GM10847 (cell line): ENCODE data around the gene GUCY2D.

Source experiments
- POLR2A ChIP-seq: IDR thresholded peaks from 2 replicates; pipeline ENCODE4 v1.6.1; 2011; ENCODE audit not compliant: insufficient read length; ENCODE audit errors: extremely low read depth

The GUCY2D gene

DNA sequence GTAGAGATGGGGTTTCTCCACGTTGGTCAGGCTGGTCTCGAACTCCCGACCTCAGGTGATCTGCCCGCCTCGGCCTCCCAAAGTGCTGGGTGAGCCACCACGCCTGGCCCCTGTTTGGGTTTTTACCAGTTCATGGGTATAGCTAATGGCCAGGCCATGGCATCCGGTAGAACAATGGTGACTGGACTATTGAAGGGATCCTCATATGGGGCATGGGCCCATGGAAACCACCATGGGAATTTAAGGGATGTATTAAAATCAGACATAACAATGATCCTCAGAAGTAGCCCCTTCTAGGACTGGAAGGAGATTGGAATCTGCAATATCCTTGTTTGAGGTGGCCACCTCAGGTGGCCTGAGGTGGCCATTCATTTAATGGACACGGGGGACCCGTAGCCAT is 17.5 kb upstream of the GUCY2D start:
- TF ChIP-seq POLR2A = no peak

DNA sequence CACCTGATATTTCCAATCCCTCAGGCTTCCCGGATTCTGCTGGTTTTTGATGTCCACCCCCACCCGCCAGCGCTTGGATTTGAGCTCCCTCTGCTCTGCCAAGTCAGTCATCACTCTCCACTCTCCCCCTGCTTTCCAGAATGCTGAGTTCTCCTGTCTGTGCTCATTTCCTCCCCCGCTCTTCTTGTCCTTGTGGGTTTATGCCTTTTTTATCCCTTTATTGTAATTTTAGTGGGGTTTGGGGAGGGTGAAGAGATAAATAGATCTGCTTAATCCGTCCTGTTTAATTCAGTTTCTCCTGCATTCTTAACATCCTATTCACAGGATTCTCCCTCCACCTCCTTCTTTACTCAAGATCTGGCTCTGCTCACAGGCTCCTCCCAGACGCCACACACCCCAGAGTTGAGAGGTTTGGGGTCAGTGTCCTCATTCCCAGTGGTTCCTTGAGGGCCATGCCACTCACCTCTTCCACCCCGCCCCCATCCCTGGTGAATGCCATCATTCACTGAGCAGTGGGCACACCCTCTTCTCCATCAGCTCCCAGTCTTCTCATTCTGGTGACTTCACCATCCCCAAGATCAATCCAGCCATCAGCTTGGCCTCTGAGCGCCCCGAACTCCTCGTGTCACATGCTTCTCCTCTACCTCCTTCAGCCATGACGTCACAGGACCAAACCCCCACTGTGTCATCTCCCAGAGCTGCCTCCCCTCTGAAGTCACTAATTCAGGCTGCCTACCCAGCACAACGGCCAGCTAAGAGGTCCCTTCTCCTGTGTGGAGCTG is 15.1 kb upstream of the GUCY2D start:
- TF ChIP-seq POLR2A = no peak

DNA sequence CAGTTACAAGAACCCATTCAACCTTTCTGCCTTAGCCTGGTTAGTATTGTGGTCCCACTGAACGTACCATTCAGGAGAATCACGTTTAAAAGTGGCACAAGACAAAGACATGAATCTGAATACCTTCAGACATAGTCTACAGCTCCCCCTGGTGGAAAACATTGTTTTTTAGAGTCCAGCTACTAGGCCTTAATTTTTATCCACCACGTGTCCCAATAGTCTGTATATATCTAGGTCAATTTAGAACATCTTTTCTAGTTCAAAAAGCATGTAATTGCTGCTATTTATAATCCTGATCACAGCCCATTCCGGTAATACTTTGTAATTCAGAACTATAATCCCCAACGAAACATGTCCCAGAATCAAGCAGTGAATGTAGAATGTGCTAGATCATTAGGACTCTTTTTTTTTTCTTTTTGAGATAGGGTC is 13.7 kb upstream of the GUCY2D start:
- no peak for TF ChIP-seq POLR2A

- TF ChIP-seq POLR2A = peak; percentile 43
Observed at GRCh38 chr17:7989781-7990655, 12.4 kb upstream of the GUCY2D start.

DNA sequence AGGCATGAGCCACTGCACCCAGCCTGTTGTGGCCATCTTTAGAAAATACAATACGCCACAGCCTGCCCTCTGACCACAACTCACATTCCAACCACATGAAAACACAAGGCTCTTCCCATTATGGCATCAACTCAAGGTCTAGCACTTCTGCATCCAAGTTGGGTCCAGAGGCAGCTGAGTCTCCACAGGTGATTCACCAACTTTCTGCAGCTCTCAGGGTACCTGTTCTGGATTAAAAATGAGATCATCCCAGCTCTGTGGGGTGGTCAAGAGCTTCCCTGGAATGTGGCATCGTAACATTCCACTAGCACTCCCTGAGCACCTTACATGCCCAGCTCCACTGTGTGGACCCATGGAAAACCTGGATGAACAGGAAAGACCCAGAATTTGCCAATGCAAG is 9.9 kb upstream of the GUCY2D start:
- no peak for TF ChIP-seq POLR2A

GRCh38 chr17:7992924-7993323 is 9.5 kb upstream of the GUCY2D start:
- TF ChIP-seq POLR2A = no peak

DNA sequence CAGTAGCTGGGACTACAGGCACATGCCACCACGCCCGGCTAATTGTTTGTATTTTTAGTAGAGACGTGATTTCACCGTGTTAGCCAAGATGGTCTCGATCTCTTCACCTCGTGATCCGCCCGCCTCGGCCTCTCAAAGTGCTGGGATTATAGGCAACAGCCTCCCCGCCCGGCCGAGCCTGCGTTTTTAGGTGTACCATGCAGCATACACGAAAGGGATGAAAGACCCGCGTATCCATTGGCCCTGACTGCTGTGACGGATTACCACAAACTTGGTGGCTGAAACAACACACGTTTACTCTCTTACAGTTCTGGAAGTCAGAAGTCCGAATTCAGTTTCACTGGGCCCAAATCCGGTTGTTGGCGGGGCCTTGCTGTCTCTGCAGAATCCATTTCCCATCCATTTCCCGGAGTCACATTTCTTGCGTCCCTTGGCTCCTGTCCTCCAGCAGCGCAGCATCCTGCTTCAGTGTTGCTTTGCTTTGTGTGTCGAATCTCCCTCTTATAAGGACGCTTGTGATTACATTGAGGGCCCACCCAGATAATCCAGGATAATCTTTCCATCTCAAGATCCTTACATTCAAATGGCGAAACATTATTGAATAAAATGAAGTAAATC is 8.3 kb upstream of the GUCY2D start:
- no peak for TF ChIP-seq POLR2A

GRCh38 chr17:7995724-7996123 is 6.7 kb upstream of the GUCY2D start:
- TF ChIP-seq POLR2A = no peak

GRCh38 chr17:7997186-7997585 is 5.2 kb upstream of the GUCY2D start:
- no peak for TF ChIP-seq POLR2A

DNA sequence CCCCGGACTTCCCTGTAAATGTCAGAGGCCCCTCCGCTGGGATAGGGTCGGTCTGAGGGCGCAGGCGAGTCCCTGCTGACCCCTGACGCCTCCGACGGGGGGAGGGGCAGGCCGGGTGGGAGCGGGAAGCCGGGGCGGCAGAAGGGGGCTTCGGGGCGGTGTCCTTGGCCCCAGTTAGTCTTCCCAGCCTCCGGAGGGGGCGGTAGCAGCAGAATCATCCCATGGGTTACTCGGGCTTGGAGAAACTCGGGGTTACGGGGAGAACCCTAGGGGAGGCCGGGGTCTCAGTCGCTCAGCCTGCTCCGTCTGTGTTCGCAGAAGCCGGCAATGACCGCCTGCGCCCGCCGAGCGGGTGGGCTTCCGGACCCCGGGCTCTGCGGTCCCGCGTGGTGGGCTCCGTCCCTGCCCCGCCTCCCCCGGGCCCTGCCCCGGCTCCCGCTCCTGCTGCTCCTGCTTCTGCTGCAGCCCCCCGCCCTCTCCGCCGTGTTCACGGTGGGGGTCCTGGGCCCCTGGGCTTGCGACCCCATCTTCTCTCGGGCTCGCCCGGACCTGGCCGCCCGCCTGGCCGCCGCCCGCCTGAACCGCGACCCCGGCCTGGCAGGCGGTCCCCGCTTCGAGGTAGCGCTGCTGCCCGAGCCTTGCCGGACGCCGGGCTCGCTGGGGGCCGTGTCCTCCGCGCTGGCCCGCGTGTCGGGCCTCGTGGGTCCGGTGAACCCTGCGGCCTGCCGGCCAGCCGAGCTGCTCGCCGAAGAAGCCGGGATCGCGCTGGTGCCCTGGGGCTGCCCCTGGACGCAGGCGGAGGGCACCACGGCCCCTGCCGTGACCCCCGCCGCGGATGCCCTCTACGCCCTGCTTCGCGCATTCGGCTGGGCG is 542 bp downstream of the GUCY2D start:
- TF ChIP-seq POLR2A = no peak

GRCh38 chr17:8003594-8004181 is 1.3 kb downstream of the GUCY2D start:
- no peak for TF ChIP-seq POLR2A

DNA sequence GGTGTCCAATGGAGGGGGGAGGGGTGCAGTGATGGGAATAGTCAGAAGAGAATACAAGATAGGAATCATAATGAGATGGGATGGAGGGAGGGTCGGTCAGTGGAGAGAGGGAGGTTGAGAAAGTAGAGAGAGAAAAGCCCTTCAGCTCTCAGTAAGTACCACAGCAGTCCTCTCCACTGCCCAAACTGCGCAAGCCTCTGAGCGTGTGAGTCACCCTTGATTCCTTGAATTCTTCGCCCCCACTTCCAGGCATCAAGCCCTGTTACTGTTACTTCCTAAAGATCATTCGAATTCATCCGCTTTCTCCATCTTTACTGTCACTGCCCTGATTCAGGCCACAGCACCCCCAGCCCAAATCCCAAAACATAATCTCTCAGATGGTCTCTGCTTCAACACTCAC is 2.5 kb downstream of the GUCY2D start:
- no peak for TF ChIP-seq POLR2A

DNA sequence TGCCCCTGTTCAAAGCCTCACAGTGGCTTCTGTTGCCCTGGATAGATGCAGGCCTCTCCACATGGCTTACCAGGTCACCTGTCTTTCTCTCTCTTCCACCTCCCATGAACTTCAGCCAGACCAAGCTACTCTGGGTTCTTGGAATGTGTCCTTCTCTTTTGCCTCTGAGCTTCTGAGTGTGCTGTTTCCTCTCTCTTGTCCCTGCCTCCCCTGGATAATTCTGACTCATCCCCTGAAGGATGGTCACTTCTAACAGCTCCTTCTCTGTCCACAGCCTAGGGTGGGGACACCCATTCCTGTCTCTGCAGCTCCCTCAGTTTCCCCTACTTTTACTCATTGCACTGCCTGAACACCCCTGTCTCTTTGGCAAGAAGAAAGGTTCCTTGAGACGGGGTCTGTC is 2.9 kb downstream of the GUCY2D start:
- TF ChIP-seq POLR2A = no peak

- no peak for TF ChIP-seq POLR2A
Observed at GRCh38 chr17:8005967-8006730, 3.7 kb downstream of the GUCY2D start.
